K562 (cell line): ENCODE results near the gene COL9A3. TPM values are rescaled to one million over a fixed set of nuclear protein-coding genes. Genes with fewer than 3 reads are reported as not detected.

Experiments
- DMBX1 ChIP-seq: fragments of 250-450 bp; sonication (Bioruptor Pico); IDR thresholded peaks from 2 replicates; pipeline ENCODE4 v1.8.0; 2022; ENCODE audit warnings: inconsistent platforms, mild to moderate bottlenecking, moderate library complexity, borderline replicate concordance
- GABPB1 ChIP-seq: sonication (generic); formaldehyde crosslinking; IDR thresholded peaks from 2 replicates; pipeline ENCODE4 v1.8.0; 2022; ENCODE audit warnings: mild to moderate bottlenecking, missing genetic modification reagents
- PHF21A ChIP-seq: fragments of 450-650 bp; IDR thresholded peaks from 2 replicates; pipeline ENCODE4 v1.6.1; 2017; ENCODE audit warnings: low read depth, borderline replicate concordance
- polyA plus RNA-seq, 8 experiments: library from polyadenylated mRNA; depleted of rRNA in 4 of 8; stranded (reverse) in 5 of 8; unstranded in 3 of 8; fragments of >200 nt; fragmentation: Nextera tagmentation in 2 of 8; fragmentation: Illumina TruSeq in 1 of 8; extraction: Ambion mirVana in 2 of 8; extraction: Trizol in 1 of 8; gene quantifications; 2 replicates each; pipeline versions ENCODE4 v1.2.1 to v1.2.3, GENCODE V29; 2011 to 2014; ENCODE audit warnings: inconsistent platforms in 1 of 8, missing spikeins in 1 of 8
- total RNA-seq, 7 experiments: library from RNA; depleted of rRNA in 6 of 7; stranded (reverse); fragments of >200 nt in 6 of 7; fragmentation: Illumina TruSeq in 2 of 7; extraction: Trizol in 2 of 7; gene quantifications; 2 replicates each; pipeline versions ENCODE4 v1.2.1 to v1.2.3, GENCODE V29; 2011 to 2021; ENCODE audit warnings: low replicate concordance in 1 of 7
- TF ChIP-seq, protein P1 (sequence below): sonication (generic); formaldehyde crosslinking; IDR thresholded peaks from 2 replicates; pipeline ENCODE4 v1.8.1; 2023; ENCODE audit warnings: mild to moderate bottlenecking, missing genetic modification reagents
- TF ChIP-seq, protein P2 (sequence below): fragments of 450-650 bp; IDR thresholded peaks from 2 replicates; pipeline ENCODE4 v1.6.1; 2016; ENCODE audit warnings: missing biosample characterization, missing genetic modification characterization
- TF ChIP-seq, protein P3 (sequence below), 2 experiments: fragments of 450-650 bp in 1 of 2; sonication (generic) in 1 of 2; formaldehyde crosslinking in 1 of 2; IDR thresholded peaks; 2 replicates each; pipeline versions ENCODE4 v1.7.1 to v1.9.0; 2016 to 2022; ENCODE audit warnings: inconsistent platforms in 1 of 2, mild to moderate bottlenecking in 1 of 2, missing genetic modification reagents in 1 of 2

COL9A3 gene
- total and polyA plus RNA-seq, 9 of the 15 experiments (the other 6 are each of a cell fraction or from before 2014, with no cell fraction given): 0.14 to 3.6 (median 0.88) TPM; not detected in 1

DNA sequence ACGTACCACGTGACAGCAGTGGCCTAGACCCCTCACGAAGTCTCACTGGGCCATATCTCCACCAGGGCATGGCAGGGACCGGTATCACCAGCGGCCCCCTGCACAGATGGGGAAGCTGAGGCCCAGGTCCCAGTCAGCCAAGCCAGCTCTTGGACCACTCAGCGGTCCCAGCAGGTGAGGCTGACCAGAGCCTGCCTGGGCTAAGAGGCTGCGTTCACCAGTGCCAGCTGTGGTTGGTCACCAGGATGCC is 23.2 kb upstream of the COL9A3 start (continued):
- TF ChIP-seq, protein P1, sequence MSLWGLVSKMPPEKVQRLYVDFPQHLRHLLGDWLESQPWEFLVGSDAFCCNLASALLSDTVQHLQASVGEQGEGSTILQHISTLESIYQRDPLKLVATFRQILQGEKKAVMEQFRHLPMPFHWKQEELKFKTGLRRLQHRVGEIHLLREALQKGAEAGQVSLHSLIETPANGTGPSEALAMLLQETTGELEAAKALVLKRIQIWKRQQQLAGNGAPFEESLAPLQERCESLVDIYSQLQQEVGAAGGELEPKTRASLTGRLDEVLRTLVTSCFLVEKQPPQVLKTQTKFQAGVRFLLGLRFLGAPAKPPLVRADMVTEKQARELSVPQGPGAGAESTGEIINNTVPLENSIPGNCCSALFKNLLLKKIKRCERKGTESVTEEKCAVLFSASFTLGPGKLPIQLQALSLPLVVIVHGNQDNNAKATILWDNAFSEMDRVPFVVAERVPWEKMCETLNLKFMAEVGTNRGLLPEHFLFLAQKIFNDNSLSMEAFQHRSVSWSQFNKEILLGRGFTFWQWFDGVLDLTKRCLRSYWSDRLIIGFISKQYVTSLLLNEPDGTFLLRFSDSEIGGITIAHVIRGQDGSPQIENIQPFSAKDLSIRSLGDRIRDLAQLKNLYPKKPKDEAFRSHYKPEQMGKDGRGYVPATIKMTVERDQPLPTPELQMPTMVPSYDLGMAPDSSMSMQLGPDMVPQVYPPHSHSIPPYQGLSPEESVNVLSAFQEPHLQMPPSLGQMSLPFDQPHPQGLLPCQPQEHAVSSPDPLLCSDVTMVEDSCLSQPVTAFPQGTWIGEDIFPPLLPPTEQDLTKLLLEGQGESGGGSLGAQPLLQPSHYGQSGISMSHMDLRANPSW (CRISPR knock-in tag): no peak
- TF ChIP-seq GABPB1: no peak
- no peak for TF ChIP-seq PHF21A
- no peak for TF ChIP-seq DMBX1 (CRISPR knock-in tag)
- TF ChIP-seq, protein P2, sequence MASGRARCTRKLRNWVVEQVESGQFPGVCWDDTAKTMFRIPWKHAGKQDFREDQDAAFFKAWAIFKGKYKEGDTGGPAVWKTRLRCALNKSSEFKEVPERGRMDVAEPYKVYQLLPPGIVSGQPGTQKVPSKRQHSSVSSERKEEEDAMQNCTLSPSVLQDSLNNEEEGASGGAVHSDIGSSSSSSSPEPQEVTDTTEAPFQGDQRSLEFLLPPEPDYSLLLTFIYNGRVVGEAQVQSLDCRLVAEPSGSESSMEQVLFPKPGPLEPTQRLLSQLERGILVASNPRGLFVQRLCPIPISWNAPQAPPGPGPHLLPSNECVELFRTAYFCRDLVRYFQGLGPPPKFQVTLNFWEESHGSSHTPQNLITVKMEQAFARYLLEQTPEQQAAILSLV (tag): no peak
- TF ChIP-seq, protein P3, sequence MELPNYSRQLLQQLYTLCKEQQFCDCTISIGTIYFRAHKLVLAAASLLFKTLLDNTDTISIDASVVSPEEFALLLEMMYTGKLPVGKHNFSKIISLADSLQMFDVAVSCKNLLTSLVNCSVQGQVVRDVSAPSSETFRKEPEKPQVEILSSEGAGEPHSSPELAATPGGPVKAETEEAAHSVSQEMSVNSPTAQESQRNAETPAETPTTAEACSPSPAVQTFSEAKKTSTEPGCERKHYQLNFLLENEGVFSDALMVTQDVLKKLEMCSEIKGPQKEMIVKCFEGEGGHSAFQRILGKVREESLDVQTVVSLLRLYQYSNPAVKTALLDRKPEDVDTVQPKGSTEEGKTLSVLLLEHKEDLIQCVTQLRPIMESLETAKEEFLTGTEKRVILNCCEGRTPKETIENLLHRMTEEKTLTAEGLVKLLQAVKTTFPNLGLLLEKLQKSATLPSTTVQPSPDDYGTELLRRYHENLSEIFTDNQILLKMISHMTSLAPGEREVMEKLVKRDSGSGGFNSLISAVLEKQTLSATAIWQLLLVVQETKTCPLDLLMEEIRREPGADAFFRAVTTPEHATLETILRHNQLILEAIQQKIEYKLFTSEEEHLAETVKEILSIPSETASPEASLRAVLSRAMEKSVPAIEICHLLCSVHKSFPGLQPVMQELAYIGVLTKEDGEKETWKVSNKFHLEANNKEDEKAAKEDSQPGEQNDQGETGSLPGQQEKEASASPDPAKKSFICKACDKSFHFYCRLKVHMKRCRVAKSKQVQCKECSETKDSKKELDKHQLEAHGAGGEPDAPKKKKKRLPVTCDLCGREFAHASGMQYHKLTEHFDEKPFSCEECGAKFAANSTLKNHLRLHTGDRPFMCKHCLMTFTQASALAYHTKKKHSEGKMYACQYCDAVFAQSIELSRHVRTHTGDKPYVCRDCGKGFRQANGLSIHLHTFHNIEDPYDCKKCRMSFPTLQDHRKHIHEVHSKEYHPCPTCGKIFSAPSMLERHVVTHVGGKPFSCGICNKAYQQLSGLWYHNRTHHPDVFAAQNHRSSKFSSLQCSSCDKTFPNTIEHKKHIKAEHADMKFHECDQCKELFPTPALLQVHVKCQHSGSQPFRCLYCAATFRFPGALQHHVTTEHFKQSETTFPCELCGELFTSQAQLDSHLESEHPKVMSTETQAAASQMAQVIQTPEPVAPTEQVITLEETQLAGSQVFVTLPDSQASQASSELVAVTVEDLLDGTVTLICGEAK (IDR thresholded peaks at IDR 0.05): 0 out of 2 replicates have a peak, but pooled peaks have one; percentile 23
- TF ChIP-seq, protein P3 (CRISPR knock-in tag; IDR thresholded peaks at IDR 0.05): no peak
